HG03025 (cell line): ENCODE data around the gene ZNF503.

Experiments used
- ATAC-seq: cut with Tn5 transposase; IDR thresholded peaks from one replicate; pipeline ENCODE4 v1.9.1; 2021; ENCODE audit warnings: mild to moderate bottlenecking, moderate library complexity; ENCODE audit not compliant: unreplicated experiment, low FRiP score

Gene ZNF503

DNA sequence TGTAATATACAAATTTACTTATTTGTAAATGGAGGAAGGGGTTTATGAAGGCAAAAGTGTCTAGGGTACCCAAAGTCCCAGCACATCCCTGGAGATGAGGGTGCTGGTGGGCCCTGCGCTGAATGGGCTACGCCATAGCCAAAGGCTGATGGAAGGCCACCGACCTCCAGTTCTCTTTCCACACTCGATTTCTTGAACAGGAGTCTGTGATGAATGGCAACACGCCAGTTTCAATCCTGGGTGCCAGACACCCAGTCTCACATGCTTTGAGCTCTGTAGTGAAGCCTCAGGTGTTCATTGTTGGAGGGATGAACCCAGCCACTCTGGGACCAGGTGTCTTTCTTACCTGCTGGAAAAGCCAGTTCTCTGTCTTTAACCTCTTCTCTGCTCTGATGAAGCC lies 30.6 kb upstream of the ZNF503 start:
- ATAC-seq: no peak

DNA sequence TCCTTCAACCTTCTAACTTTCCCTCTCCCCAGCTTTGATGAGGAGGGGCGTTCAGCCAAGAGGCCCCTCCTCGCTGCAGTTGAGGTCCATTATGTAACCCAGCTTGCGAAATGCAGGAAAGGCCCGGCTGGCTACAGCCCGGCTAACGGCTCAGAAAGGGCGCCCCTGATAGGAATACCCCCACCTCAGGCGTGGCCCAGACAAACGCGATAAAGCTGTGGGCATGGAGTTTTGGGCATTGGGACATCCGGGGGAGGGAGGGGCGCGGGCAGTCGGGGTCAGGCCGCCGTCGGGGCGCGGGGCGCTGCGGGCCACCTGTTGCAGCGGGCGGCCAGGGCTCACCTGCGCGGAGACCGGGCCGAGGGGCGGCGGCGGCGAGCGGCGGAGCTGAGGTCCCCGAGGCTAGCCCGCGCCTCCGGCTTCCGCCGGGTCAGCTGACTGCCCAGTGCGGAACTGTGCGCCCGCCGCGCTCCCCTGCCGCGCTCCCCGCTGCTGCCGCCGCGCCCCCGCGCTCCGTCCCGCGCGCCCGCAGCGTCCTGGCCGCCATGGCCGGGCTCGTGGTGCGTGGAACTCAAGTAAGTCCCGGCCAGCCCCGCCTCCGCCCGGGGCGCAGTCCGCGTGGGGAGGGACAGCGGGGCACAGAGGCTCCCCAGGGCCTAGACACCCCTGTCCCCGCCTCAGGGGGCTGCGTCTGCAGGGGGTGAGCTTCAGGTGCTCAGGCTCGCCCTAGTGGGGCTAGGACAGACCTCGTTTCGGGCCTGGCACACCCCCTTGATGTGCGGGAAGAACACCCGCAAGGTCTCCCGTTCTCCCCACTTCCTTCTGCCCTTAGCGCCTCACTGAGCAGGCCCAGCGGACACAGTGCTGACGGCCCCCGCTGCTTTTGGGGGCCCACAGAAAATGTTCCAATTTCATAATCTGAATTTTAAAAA lies 29.9 kb upstream of the ZNF503 start, which contains the start of gene LRMDA:
LRMDA (plus strand) TSS at position 445 of the 932 bp plus-strand sequence.
- ATAC-seq: no peak

GRCh38 chr10:75430000-75430763 lies 28.6 kb upstream of the ZNF503 start:
- ATAC-seq: no peak

- ATAC-seq: no peak
Measured at GRCh38 chr10:75429159-75429827, 27.7 kb upstream of the ZNF503 start.

- no peak for ATAC-seq
Measured at GRCh38 chr10:75428434-75429158, 27.0 kb upstream of the ZNF503 start.

GRCh38 chr10:75427951-75428350 lies 26.4 kb upstream of the ZNF503 start:
- ATAC-seq: no peak

- ATAC-seq: no peak
Measured at GRCh38 chr10:75426880-75427279, 25.3 kb upstream of the ZNF503 start.

DNA sequence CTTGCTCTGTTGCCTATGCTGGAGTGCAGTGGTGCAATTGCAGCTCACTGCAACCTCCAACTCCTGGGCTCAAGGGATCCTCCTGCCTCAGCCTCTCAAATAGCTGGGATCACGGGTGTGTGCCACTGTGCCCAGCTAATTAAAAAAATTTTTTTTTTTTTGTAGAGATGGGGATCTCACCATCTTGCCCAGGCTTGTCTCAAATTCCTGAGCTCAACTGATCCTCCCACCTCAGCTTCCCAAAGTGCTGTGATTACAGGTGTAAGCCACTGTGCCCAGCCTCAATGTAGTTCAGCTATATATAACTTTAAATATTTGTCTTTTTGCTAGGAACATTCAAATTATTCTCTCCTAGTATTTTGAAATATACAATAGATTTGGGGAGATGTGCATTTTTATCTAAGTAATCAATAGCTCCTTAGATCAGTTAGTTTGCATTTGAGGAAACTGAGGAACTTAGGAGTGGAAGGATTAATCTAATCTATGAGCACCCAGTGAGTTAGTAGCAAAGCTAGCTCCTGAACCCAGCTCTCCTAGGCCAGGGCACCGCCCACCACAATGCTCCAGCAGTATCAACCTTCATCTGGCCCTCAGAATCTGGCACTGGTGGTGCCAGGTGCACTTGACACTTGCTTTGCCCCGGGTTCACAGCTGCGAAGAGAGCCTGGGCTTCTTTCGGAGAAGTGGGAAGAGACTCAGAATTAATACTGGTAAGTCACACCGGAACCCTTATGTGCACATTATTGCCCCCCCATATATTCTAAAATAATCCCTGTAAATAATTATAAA lies 23.9 kb upstream of the ZNF503 start:
- no peak for ATAC-seq

DNA sequence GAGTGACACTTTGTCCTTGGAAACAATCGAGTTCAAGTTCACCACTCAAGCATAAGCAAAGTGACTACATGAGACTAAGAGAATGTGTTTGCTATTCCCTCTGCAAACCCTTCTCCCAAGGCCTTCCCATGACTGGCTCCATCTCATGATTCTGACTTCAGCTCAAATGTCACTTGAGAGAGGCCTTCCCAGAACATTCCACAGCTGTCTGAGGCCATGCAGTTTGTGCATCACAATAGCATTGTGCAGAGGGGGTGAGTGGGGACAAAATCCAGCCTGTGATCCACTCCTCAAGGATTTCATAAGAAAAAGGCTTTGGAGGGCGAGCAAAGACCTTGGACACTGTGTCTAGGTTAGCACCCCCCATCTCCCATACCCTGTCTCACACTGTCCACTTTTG lies 23.0 kb upstream of the ZNF503 start:
- ATAC-seq: no peak

- ATAC-seq: no peak
Measured at GRCh38 chr10:75422913-75423312, 21.3 kb upstream of the ZNF503 start.

- ATAC-seq: no peak
Measured at GRCh38 chr10:75418712-75419111, 17.1 kb upstream of the ZNF503 start.

DNA sequence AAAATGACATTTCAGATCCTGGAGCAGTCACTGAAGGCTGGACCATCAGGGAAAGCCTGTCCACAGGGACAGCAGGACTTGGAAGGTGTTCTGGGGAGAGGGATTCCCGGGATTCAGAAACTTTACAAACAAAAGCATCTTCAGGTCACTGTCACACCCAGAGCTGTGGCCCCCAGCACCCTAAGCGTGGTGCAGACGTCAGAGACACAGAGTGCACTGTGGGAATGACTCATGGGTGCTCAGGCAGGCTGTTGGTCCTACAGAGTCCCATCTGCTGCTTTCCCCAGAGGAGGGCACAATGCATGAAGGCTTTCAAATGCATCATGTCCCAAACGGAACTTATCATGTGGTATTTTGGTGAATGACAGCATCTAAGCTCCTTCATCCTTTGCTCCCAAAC lies 16.7 kb upstream of the ZNF503 start:
- no peak for ATAC-seq

- ATAC-seq: no peak
Measured at GRCh38 chr10:75417522-75417927, 16.0 kb upstream of the ZNF503 start.

DNA sequence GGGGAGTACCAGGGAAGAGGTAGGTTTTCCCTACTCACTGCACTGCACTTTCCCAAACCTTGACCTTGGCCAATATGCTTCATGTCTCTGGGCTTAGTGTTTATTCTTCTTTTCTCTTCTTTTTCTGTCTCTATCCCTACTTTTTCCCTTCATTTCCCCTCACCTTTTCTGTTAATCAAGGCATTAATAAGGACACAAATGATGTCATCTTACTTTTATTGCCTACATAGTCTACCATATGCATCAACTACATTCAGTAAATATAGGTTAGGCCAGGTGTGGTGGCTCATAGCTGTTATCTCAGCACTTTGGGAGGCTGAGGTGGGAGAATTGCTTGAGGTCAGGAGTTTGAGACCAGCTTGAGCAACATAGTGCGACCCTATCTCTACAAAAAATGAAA lies 13.0 kb upstream of the ZNF503 start:
- no peak for ATAC-seq

- no peak for ATAC-seq
Measured at GRCh38 chr10:75410132-75411005, 8.8 kb upstream of the ZNF503 start.

GRCh38 chr10:75408911-75409885 lies 7.6 kb upstream of the ZNF503 start:
- ATAC-seq: no peak

GRCh38 chr10:75408509-75408875 lies 6.9 kb upstream of the ZNF503 start:
- no peak for ATAC-seq
